A673 (cell line): Measurements from ENCODE around the gene CLUH. TPM values are rescaled to one million over a fixed set of nuclear protein-coding genes. Genes with fewer than 3 reads are reported as not detected.

Experiments used
- BruUV-seq: library from RNA; stranded (reverse); fragments of 400-500 nt; replicated peaks from 2 replicates; lab custom pipeline; 2021; lab: Mats Ljungman, UMichigan
- CTCF ChIA-PET: fragments of 300-600 bp; sonication (Branson Sonifier 250); formaldehyde crosslinking; loops from one replicate; lab custom pipeline; 2022; ENCODE audit warnings: antibody characterized with exemption; lab: Charles Lee
- POLR2A ChIA-PET: fragments of 300-600 bp; sonication (Branson Sonifier 250); formaldehyde crosslinking; loops from one replicate; lab custom pipeline; 2022; ENCODE audit warnings: antibody characterized with exemption; ENCODE audit not compliant: low non-redundant PET; lab: Charles Lee
- DNase-seq: peaks from one replicate; pipeline ENCODE4 v3.0.0-alpha.2; 2015; ENCODE audit warnings: low spot score
- H3K27ac ChIP-seq: fragments of 200-600 bp; sonication (generic); 2 replicates; pipeline ENCODE4 v1.5.1; 2016; ENCODE audit warnings: mixed run types, low read depth, mild to moderate bottlenecking, mixed read lengths, antibody characterized with exemption, low read length; ENCODE audit not compliant: poor library complexity, severe bottlenecking
- H3K27me3 ChIP-seq: fragments of 200-600 bp; sonication (generic); replicated peaks from 2 replicates; pipeline ENCODE4 v1.6.1; 2017; ENCODE audit warnings: mixed run types, low read depth, mild to moderate bottlenecking, mixed read lengths, antibody characterized with exemption, low read length; ENCODE audit not compliant: insufficient read depth, poor library complexity
- H3K36me3 ChIP-seq: fragments of 200-600 bp; sonication (generic); 2 replicates; pipeline ENCODE4 v1.6.1; 2016; ENCODE audit warnings: mixed run types, mild to moderate bottlenecking, mixed read lengths, antibody characterized with exemption, low read length; ENCODE audit not compliant: insufficient read depth, poor library complexity, severe bottlenecking
- H3K4me1 ChIP-seq: fragments of 200-600 bp; sonication (generic); 2 replicates; pipeline ENCODE4 v1.6.1; 2017; ENCODE audit warnings: mixed run types, mild to moderate bottlenecking, mixed read lengths, antibody characterized with exemption, low read length; ENCODE audit not compliant: insufficient read depth, poor library complexity, severe bottlenecking
- H3K4me3 ChIP-seq: fragments of 200-600 bp; sonication (generic); 2 replicates; pipeline ENCODE4 v1.5.1; 2016; ENCODE audit warnings: low read depth, mixed run types, mild to moderate bottlenecking, mixed read lengths, low read length; ENCODE audit not compliant: poor library complexity, severe bottlenecking
- H3K9me3 ChIP-seq: fragments of 200-600 bp; sonication (generic); 2 replicates; pipeline ENCODE4 v1.6.1; 2016; ENCODE audit warnings: mixed run types, low read depth, mild to moderate bottlenecking, mixed read lengths, antibody characterized with exemption, low read length; ENCODE audit not compliant: poor library complexity, severe bottlenecking
- EZH2 ChIP-seq: fragments of 200-600 bp; sonication (generic); IDR thresholded peaks from 2 replicates; pipeline ENCODE4 v1.6.1; 2017; ENCODE audit warnings: borderline replicate concordance, low read depth, mild to moderate bottlenecking, mixed read lengths, antibody characterized with exemption, low read length; ENCODE audit not compliant: poor library complexity, severe bottlenecking
- intact Hi-C: fragments of 100-400 bp; cut with micrococcal nuclease; formaldehyde crosslinking; loops from one replicate; pipeline ENCODE4 v1.10.0; 2022; ENCODE audit not compliant: unreplicated experiment
- total RNA-seq: library from RNA; stranded (reverse); gene quantifications from 2 replicates; pipeline ENCODE4 v1.2.3, GENCODE V29; 2021
- TF ChIP-seq, protein P1 (sequence below): fragments of 300-800, 200-600 bp; sonication (generic); conservative IDR thresholded peaks from 2 replicates; pipeline ENCODE4 v1.5.1; 2017; ENCODE audit warnings: low read depth, mild to moderate bottlenecking, antibody characterized with exemption, low read length, moderate library complexity, mixed read lengths

Gene CLUH
- total RNA-seq, 1 experiment from 2014 or later, result 162 TPM

DNA sequence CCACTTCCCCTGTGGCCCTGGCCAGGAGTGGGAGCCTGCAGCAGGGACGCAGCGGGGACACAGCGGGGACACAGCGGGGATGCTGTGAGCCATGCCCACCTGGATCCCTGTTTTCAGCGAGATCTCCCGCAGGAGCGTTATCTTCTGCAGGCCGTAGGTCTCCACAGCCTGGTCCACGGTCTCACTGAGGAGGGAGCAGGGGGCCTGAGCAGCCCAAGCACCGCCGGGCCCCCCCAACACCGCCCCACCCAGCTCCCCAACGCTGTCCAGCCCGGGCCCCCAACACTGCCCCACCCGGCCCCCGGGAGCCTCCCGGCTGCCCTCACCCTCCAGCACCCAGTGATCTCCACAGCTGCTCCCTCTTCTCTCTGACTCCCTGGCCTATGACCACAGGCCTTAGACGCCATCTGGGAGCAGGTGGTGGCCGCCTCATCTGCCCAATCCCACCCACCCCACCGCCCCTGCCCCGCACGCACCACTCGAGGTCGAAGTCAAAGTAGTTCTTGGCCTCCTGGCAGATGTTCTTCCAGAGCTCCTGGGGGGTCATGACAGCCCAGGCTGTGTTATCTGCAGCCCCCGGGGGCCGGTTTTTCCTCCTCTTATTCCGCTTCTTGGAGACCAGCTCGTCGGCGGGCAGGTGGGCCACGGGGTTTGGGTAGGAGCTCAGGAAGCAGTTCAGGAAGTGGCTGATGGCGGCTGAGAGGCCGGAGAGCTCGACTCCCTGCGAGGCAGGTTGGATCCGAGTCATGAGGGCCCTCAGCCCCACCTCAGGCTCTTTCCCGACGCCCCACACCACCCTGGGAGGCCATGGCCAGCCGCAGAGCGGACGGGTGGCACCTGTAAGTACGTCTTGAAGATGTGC lies 17.0 kb downstream of the CLUH start:
- H3K4me1 ChIP-seq, result no peaks in the 10 kb centered on the region
- H3K4me3 ChIP-seq, result no peak overlapping the region
- POLR2A ChIA-PET, result no interaction called here
- TF ChIP-seq, protein P1, sequence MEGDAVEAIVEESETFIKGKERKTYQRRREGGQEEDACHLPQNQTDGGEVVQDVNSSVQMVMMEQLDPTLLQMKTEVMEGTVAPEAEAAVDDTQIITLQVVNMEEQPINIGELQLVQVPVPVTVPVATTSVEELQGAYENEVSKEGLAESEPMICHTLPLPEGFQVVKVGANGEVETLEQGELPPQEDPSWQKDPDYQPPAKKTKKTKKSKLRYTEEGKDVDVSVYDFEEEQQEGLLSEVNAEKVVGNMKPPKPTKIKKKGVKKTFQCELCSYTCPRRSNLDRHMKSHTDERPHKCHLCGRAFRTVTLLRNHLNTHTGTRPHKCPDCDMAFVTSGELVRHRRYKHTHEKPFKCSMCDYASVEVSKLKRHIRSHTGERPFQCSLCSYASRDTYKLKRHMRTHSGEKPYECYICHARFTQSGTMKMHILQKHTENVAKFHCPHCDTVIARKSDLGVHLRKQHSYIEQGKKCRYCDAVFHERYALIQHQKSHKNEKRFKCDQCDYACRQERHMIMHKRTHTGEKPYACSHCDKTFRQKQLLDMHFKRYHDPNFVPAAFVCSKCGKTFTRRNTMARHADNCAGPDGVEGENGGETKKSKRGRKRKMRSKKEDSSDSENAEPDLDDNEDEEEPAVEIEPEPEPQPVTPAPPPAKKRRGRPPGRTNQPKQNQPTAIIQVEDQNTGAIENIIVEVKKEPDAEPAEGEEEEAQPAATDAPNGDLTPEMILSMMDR, result no peak
- TF ChIP-seq EZH2, result no peak
- CTCF ChIA-PET, result no interaction called here
- no peak overlapping the region for H3K27ac ChIP-seq
- BruUV-seq, result no TSS peak
- no peak for DNase-seq
- H3K9me3 ChIP-seq, result no peaks in the 10 kb centered on the region
- intact Hi-C loops, result no loop called here
- H3K27me3 ChIP-seq, result no peaks in the 10 kb centered on the region
- H3K36me3 ChIP-seq, result peaks cover 69% of the 10 kb centered on the region

DNA sequence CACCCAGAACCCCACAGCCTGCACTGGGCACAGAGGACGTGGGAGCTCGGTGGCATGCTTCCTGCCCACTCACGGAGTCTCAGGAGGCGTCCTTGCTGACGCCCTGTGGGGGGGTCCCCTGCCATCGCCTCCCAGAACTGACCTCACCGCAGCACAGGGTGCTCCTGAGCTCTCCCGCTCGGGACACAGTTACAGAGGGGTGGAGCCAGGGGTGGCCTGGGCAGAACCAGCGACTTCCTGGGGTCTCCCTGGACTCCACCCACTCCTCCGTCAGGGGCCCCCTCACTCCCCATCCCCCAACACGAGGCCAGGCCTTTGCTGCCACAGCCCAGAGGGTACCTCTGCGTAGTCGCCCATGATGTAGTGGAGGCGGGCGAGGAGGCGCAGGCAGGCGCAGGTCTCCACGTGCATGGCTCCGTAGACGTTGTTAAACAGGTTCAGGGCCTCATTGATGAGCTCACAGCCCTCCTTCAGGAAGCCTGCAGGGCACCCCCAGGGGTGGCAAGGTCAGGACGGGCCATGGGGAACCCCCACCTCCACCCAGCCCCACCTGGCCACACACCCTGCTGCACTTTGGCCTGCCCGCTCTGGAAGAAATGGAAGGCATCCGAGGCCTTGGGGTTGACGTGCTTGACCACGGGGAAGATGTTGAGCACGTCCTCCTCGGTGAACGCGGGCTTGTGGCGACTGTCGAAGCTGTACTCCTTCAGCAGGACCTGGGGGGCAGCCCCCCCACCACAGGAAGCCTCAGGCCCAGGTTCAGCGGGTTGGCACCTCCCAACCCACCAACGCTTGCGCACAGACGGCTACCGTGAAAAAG lies 17.8 kb downstream of the CLUH start:
- H3K27ac ChIP-seq, result no peak overlapping the region
- TF ChIP-seq EZH2, result no peak
- TF ChIP-seq, protein P1, result no peak
- BruUV-seq, result no TSS peak
- no peaks in the 10 kb centered on the region for H3K27me3 ChIP-seq
- POLR2A ChIA-PET, result no interaction called here
- no peak for DNase-seq
- H3K9me3 ChIP-seq, result no peaks in the 10 kb centered on the region
- CTCF ChIA-PET, result interaction anchor here (0.6 kb wide), 1 partner anchor 311 kb away, joined by 4 read pairs; no protein-coding TSS in a partner anchor
- no peaks in the 10 kb centered on the region for H3K4me1 ChIP-seq
- H3K36me3 ChIP-seq, result peaks cover 65% of the 10 kb centered on the region
- intact Hi-C loops, result no loop called here
- H3K4me3 ChIP-seq, result no peak overlapping the region

- intact Hi-C loops, result no loop called here
- TF ChIP-seq, protein P1, result no peak
- no peak for TF ChIP-seq EZH2
- DNase-seq, result no peak
- no peaks in the 10 kb centered on the region for H3K27me3 ChIP-seq
- H3K36me3 ChIP-seq, result peaks cover 56% of the 10 kb centered on the region
- H3K27ac ChIP-seq, result no peak overlapping the region
- POLR2A ChIA-PET, result interaction anchor here (0.6 kb wide), 1 partner anchor 9 kb away, joined by 3 read pairs; no protein-coding TSS in a partner anchor
- CTCF ChIA-PET, result interaction anchor here (0.6 kb wide), 1 partner anchor 310 kb away, joined by 4 read pairs; no protein-coding TSS in a partner anchor
- H3K4me3 ChIP-seq, result no peak overlapping the region
- no peaks in the 10 kb centered on the region for H3K9me3 ChIP-seq
- no TSS peak for BruUV-seq
- no peaks in the 10 kb centered on the region for H3K4me1 ChIP-seq
These were observed 18.8 kb downstream of the CLUH start for GRCh38 chr17:2692781-2693135.
